RWPE2 (cell line): Measurements from ENCODE around the gene KIF25.

Experiments used
- ATAC-seq: fragments of 200-7000 bp; cut with Tn5 transposase; 3 replicates; pipeline ENCODE4 v1.9.1; 2021; ENCODE audit warnings: low read depth
- DNase-seq: peaks from one replicate; pipeline ENCODE4 v3.0.0-alpha.2; 2020; ENCODE audit warnings: low spot score
- H3K27ac ChIP-seq: fragments of 450-650 bp; 2 replicates; pipeline ENCODE4 v1.5.1; 2017; ENCODE audit warnings: mild to moderate bottlenecking; ENCODE audit not compliant: poor library complexity, severe bottlenecking
- H3K27me3 ChIP-seq: fragments of 250-450 bp; sonication (Bioruptor Pico); 2 replicates; pipeline ENCODE4 v1.5.1; 2021; ENCODE audit warnings: mild to moderate bottlenecking, moderate library complexity; ENCODE audit not compliant: insufficient read depth, poor library complexity, severe bottlenecking
- H3K36me3 ChIP-seq: fragments of 250-450 bp; sonication (Bioruptor Pico); 2 replicates; pipeline ENCODE4 v1.5.1; 2020; ENCODE audit warnings: low read depth, mild to moderate bottlenecking, moderate library complexity
- H3K4me1 ChIP-seq: fragments of 250-450 bp; sonication (Bioruptor Pico); 2 replicates; pipeline ENCODE4 v1.5.1; 2021; ENCODE audit warnings: mild to moderate bottlenecking, moderate library complexity; ENCODE audit not compliant: insufficient read depth, poor library complexity, severe bottlenecking
- H3K4me3 ChIP-seq: fragments of 250-450 bp; sonication (Bioruptor Pico); 2 replicates; pipeline ENCODE4 v1.5.1; 2021; ENCODE audit warnings: mild to moderate bottlenecking, moderate library complexity; ENCODE audit not compliant: severe bottlenecking
- H3K9me3 ChIP-seq: fragments of 250-450 bp; sonication (Bioruptor Pico); 2 replicates; pipeline ENCODE4 v1.5.1; 2021; ENCODE audit warnings: mild to moderate bottlenecking, moderate library complexity; ENCODE audit not compliant: severe bottlenecking
- CTCF ChIP-seq: fragments of 450-650 bp; IDR thresholded peaks from one replicate; pipeline ENCODE4 v1.5.1; 2017; ENCODE audit warnings: mild to moderate bottlenecking, moderate library complexity; ENCODE audit not compliant: poor library complexity, severe bottlenecking

KIF25 gene

GRCh38 chr6:168029459-168030217 is 32.2 kb downstream of the KIF25 start:
- Histone ChIP-seq H3K36me3 (no peaks in the 10 kb centered on the region), H3K4me1 (no peaks in the 10 kb centered on the region), H3K4me3 (no peak overlapping the region), H3K9me3 (no peaks in the 10 kb centered on the region), H3K27ac (no peak overlapping the region), H3K27me3 (no peaks in the 10 kb centered on the region)
- no peak for DNase-seq
- no peak for TF ChIP-seq CTCF
- ATAC-seq, result no peak

DNA sequence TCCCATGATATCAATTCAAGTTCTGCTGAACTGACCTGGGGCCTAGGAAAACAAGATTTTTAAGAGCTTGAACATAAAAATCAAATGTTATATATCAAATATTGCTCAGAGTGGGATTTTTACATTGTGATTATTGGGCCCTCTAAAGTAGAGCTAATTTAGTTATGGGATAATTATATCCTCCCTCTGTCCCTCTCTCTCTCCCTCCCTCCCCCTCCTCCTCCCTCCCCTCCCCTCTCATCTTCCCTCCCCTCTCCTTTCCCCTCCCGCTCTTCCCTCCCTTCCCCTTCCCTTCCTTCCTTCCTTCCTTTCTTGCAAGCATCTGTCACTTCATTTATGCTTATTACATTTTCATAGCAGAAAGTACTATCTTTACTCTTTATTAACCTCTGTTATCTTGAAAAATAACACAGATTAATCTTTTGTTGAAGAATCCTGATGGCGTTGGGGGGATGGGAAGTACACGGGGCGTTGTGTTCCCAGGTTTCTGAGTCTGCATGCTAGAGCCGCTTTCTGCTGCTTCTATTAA is 32.8 kb downstream of the KIF25 start:
- Histone ChIP-seq H3K27ac (no peak overlapping the region), H3K27me3 (no peaks in the 10 kb centered on the region), H3K9me3 (no peaks in the 10 kb centered on the region), H3K4me3 (no peak overlapping the region), H3K36me3 (no peaks in the 10 kb centered on the region), H3K4me1 (no peaks in the 10 kb centered on the region)
- DNase-seq (no peak), ATAC-seq (no peak)
- TF ChIP-seq CTCF, result no peak

GRCh38 chr6:168030908-168031307 is 33.4 kb downstream of the KIF25 start:
- TF ChIP-seq CTCF, result no peak
- peaks cover under 1% of the 10 kb centered on the region for H3K4me1 ChIP-seq
- DNase-seq (no peak), ATAC-seq (no peak)
- no peaks in the 10 kb centered on the region for H3K27me3 ChIP-seq
- no peaks in the 10 kb centered on the region for H3K36me3 ChIP-seq
- H3K4me3 ChIP-seq, result no peak overlapping the region
- no peak overlapping the region for H3K27ac ChIP-seq
- no peaks in the 10 kb centered on the region for H3K9me3 ChIP-seq

- no peak overlapping the region for H3K27ac ChIP-seq
- H3K27me3 ChIP-seq, result no peaks in the 10 kb centered on the region
- no peaks in the 10 kb centered on the region for H3K36me3 ChIP-seq
- no peak for DNase-seq
- H3K4me1 ChIP-seq, result peaks cover 6% of the 10 kb centered on the region
- H3K4me3 ChIP-seq, result no peak overlapping the region
- TF ChIP-seq CTCF, result no peak
- ATAC-seq, result no peak
- no peaks in the 10 kb centered on the region for H3K9me3 ChIP-seq
Observed at GRCh38 chr6:168031411-168031971, 34.0 kb downstream of the KIF25 start.
